Chondrocyte (in vitro differentiated cells): Measurements from ENCODE around the gene PHF1. TPM values are rescaled to one million over a fixed set of nuclear protein-coding genes. Genes with fewer than 3 reads are reported as not detected.
"Not testable (repeated sequence)": the region's sequence is repeated elsewhere in the genome, so short reads cannot be mapped to it uniquely, and the experiment has no call there.

ENCODE experiments used
- DNase-seq: peaks from one replicate; pipeline ENCODE4 v3.0.0; 2021; ENCODE audit warnings: mixed read lengths, low spot score
- H3K27ac Mint-ChIP-seq: one replicate; pipeline ENCODE4 v1.8.0; 2021; ENCODE audit warnings: mild to moderate bottlenecking, moderate library complexity, mixed read lengths; ENCODE audit not compliant: unreplicated experiment
- H3K27me3 Mint-ChIP-seq: 2 replicates; pipeline ENCODE4 v1.8.0; 2021; ENCODE audit warnings: low read depth, mixed read lengths
- H3K36me3 Mint-ChIP-seq: 2 replicates; pipeline ENCODE4 v1.8.0; 2021; ENCODE audit warnings: low read depth, mixed read lengths
- H3K4me1 Mint-ChIP-seq: 2 replicates; pipeline ENCODE4 v1.8.0; 2021; ENCODE audit warnings: low read depth, mild to moderate bottlenecking, mixed read lengths
- H3K4me3 Mint-ChIP-seq: one replicate; pipeline ENCODE4 v1.8.0; 2021; ENCODE audit warnings: mild to moderate bottlenecking, moderate library complexity, mixed read lengths; ENCODE audit not compliant: unreplicated experiment
- H3K9me3 Mint-ChIP-seq: 2 replicates; pipeline ENCODE4 v1.8.0; 2021; ENCODE audit warnings: low read depth, mixed read lengths
- CTCF ChIP-seq: fragments of 200-600 bp; sonication (generic); IDR thresholded peaks from 2 replicates; pipeline ENCODE4 v1.5.0; 2021; ENCODE audit warnings: antibody characterized with exemption, mild to moderate bottlenecking, moderate library complexity
- total RNA-seq: library from RNA; stranded (reverse); gene quantifications from 3 replicates; pipeline ENCODE4 v1.2.1, GENCODE V29; 2021

PHF1 gene
- total RNA-seq, 1 donor from 2014 or later = 43.2 TPM

GRCh38 chr6:33391278-33391921, 19.4 kb upstream of the PHF1 start, which contains the start of gene KIFC1:
Gene KIFC1, plus strand, starts transcription at chr6:33391823. Its CDS starts 163 bp downstream, at chr6:33391986.
- Mint-ChIP-seq H3K27ac (peak within 1 kb of the TSS; percentile 97), H3K9me3 (no peaks in the 10 kb centered on the region), H3K4me3 (peak within 1 kb of the TSS; percentile 77), H3K4me1 (peaks cover 32% of the 10 kb centered on the region), H3K27me3 (no peaks in the 10 kb centered on the region), H3K36me3 (no peaks in the 10 kb centered on the region)
- TF ChIP-seq CTCF = peak; percentile 99
- DNase-seq = peak; percentile 99

- DNase-seq = no peak
- Mint-ChIP-seq H3K27ac (peak overlapping the region; percentile 97), H3K9me3 (no peaks in the 10 kb centered on the region), H3K4me3 (peak overlapping the region; percentile 77), H3K36me3 (no peaks in the 10 kb centered on the region), H3K27me3 (no peaks in the 10 kb centered on the region), H3K4me1 (peaks cover 32% of the 10 kb centered on the region)
- TF ChIP-seq CTCF = no peak
Observed at GRCh38 chr6:33391922-33392594, 18.8 kb upstream of the PHF1 start.

- no peak for TF ChIP-seq CTCF
- peaks cover 32% of the 10 kb centered on the region for H3K4me1 Mint-ChIP-seq
- H3K36me3 Mint-ChIP-seq = no peaks in the 10 kb centered on the region
- no peaks in the 10 kb centered on the region for H3K9me3 Mint-ChIP-seq
- peak overlapping the region; percentile 77 for H3K4me3 Mint-ChIP-seq
- no peak for DNase-seq
- H3K27me3 Mint-ChIP-seq = no peaks in the 10 kb centered on the region
- peak overlapping the region; percentile 97 for H3K27ac Mint-ChIP-seq
Observed at GRCh38 chr6:33392595-33392948, 18.2 kb upstream of the PHF1 start.

GRCh38 chr6:33392979-33393378, 17.8 kb upstream of the PHF1 start:
- TF ChIP-seq CTCF = no peak
- Mint-ChIP-seq H3K4me1 (peaks cover 32% of the 10 kb centered on the region), H3K4me3 (peak overlapping the region; percentile 77), H3K27me3 (no peaks in the 10 kb centered on the region), H3K9me3 (no peaks in the 10 kb centered on the region), H3K27ac (peak overlapping the region; percentile 70), H3K36me3 (no peaks in the 10 kb centered on the region)
- no peak for DNase-seq

GRCh38 chr6:33397541-33397940, 13.3 kb upstream of the PHF1 start:
- H3K4me3 Mint-ChIP-seq = no peak overlapping the region
- H3K27ac Mint-ChIP-seq = no peak overlapping the region
- H3K36me3 Mint-ChIP-seq = no peaks in the 10 kb centered on the region
- no peak for TF ChIP-seq CTCF
- no peaks in the 10 kb centered on the region for H3K27me3 Mint-ChIP-seq
- no peak for DNase-seq
- peaks cover 21% of the 10 kb centered on the region for H3K4me1 Mint-ChIP-seq
- no peaks in the 10 kb centered on the region for H3K9me3 Mint-ChIP-seq

- not testable (repeated sequence) for H3K9me3 Mint-ChIP-seq, DNase-seq
Observed at GRCh38 chr6:33398601-33399000, 12.2 kb upstream of the PHF1 start.

GRCh38 chr6:33399881-33400280, 10.9 kb upstream of the PHF1 start:
- H3K4me1 Mint-ChIP-seq, H3K27ac Mint-ChIP-seq, H3K4me3 Mint-ChIP-seq, H3K36me3 Mint-ChIP-seq, H3K27me3 Mint-ChIP-seq, H3K9me3 Mint-ChIP-seq, DNase-seq: not testable (repeated sequence)

More at GRCh38 chr6:33398601-33399000, 12.2 kb upstream of the PHF1 start:
- H3K4me3 Mint-ChIP-seq, H3K36me3 Mint-ChIP-seq, H3K27me3 Mint-ChIP-seq, H3K27ac Mint-ChIP-seq: not testable (repeated sequence)
- peaks cover 14% of the 10 kb centered on the region for H3K4me1 Mint-ChIP-seq
